ENCODE data around the gene NEURL4. TPM values are rescaled to one million over a fixed set of nuclear protein-coding genes. Genes with fewer than 3 reads are reported as not detected.
"Not testable (repeated sequence)": the region's sequence is repeated elsewhere in the genome, so short reads cannot be mapped to it uniquely, and the experiment has no call there.

The NEURL4 gene
- total RNA-seq, 1 donor from 2014 or later = 25.4 TPM

DNA sequence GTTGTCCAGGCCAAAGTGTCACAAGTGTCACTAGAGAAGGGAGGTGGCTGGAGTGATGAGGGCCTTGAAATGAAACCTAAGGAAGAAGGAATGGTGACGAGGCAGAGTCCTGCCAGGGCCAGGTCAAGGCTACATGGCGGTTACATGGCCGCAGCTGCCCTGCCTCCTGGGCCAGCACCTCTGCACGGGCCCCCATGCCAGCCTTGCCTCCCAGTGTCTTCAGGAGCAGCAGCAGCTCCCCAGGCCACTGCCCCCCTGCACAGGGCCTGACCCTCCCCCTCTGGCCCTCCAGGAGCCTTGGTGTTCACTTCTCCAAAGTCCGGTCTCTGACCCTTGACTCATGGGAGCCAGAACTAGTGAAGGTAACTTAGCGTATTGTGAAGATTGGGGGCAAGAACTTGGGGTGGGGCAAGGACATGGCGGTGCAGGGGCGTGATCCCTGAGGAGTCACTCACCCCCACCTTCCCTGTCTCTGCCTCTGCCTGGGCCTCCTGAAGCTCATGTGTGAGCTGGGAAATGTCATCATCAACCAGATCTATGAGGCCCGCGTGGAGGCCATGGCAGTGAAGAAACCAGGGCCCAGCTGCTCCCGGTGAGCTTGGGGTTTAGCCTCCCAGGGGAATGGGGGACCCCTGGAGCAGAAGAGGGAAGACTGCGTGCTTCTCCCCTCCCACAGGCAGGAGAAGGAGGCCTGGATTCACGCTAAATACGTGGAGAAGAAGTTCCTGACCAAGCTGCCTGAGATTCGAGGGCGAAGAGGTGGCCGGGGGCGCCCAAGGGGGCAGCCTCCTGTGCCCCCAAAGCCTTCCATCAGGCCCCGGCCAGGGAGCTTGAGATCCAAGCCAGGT, 18.7 kb upstream of the NEURL4 start:
- DNase-seq (ENCODE audit: low spot score) = no peak

GRCh38 chr17:7346761-7347614, 17.9 kb upstream of the NEURL4 start:
- no peak for DNase-seq (ENCODE audit: low spot score)

GRCh38 chr17:7343250-7343649, 14.1 kb upstream of the NEURL4 start:
- no peak for DNase-seq (ENCODE audit: low spot score)

DNA sequence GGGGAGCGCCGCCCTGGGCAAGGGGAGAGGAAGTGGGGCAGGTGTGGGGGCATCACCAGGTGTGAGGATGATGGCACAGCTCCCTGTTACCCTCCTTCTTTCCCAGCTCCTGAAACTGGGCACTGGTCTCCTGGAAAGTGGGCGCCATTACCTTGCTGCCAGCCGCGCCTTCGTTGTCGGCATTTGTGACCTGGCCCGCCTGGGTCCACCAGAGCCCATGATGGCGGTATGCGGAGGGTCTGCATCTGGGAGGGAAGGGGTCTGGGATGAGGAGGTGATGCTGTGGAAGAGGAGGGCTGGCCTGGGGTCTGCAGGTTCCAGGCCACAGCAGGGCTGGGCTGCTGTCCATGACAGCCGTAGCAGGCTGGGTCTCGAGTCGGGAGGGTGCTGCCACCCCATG, 12.7 kb upstream of the NEURL4 start:
- no peak for DNase-seq (ENCODE audit: low spot score)

DNA sequence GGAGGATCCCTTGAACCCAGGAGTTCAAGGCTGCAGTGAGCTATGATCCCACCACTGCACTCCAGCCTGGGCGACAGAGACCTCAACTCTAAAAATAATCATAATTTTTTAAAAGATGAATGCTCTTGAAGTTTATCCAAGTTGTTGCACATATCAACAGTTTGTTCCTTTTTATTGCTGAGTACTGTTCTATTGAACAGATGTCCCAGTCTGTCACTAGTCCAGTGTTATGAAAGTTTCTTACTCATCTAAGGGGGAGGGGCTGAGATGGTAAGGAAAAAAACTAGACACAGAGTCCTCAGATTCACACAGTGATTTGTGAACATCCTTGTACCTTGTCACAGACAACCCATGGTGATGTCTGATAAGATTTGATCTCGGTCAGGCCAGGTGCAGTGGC, 11.0 kb upstream of the NEURL4 start:
- DNase-seq (ENCODE audit: low spot score) = no peak

DNA sequence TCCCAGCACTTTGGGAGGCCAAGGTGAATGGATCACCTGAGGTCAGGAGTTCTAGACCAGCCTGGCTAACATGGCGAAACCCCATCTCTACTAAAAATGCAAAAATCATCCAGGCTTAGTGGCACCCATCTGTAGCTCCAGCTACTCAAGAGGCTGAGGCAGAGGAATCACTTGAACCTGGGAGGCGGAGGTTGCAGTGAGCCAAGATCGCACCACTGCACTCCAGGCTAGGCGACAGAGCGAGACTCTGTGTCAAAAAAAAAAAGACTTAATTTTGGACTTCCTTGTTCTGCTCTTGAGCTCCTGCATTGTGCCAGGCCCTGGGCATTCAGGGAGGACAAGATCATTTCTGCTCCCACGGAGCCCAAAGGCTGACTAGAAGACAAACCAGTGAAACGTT, 8.5 kb upstream of the NEURL4 start:
- not testable (repeated sequence) for DNase-seq (ENCODE audit: low spot score)

GRCh38 chr17:7336240-7337175, 7.4 kb upstream of the NEURL4 start, which contains the start of gene ACAP1:
Gene ACAP1 (plus strand): TSS chr17:7336529. CDS start chr17:7336735, 206 bp downstream.
- no peak for DNase-seq (ENCODE audit: low spot score)

DNA sequence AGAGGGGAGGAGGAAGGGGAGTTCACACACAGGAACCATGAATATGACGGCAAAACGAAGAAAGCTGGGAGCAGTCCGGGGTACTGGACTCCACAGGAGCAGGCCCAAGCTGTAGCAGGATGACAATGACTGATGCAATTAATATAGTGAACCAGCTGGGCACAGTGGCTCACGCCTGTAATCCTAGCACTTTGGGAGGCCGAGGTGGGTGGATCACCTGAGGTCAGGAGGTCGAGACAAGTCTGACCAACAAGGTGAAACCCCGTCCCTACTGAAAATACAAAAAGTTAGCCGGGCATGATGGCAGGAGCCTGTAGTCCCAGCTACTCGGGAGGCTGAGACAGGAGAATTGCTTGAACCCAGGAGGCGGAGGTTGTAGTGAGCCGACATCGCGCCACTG, 6.6 kb upstream of the NEURL4 start:
- DNase-seq (ENCODE audit: low spot score) = not testable (repeated sequence)

- no peak for DNase-seq (ENCODE audit: low spot score)
These were observed 5.9 kb upstream of the NEURL4 start for GRCh38 chr17:7334938-7335538.

- not testable (repeated sequence) for DNase-seq (ENCODE audit: low spot score)
These were observed 3.5 kb upstream of the NEURL4 start for GRCh38 chr17:7332600-7333069.

- DNase-seq (ENCODE audit: low spot score) = no peak
These were observed 3.0 kb upstream of the NEURL4 start for GRCh38 chr17:7332111-7332510.

DNA sequence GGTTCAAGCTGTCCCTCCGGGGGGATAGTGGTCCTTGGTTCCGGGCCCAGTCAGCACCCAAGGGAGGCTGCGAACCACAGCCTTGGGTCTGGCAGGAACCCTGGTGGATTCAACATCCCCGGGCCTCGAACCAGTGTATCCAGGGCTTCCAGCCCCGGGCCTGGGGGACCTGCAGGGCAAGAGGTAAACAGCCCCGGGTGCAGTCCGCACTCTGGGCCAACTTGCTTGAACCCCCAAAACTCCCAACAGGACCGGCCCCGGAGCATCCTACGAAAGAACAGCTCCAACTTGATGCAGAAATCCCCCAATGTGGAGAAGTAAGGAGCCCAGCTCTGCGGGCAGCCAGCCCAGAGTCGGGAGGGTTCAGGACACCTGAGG, 1.5 kb upstream of the NEURL4 start:
- DNase-seq (ENCODE audit: low spot score) = no peak

DNA sequence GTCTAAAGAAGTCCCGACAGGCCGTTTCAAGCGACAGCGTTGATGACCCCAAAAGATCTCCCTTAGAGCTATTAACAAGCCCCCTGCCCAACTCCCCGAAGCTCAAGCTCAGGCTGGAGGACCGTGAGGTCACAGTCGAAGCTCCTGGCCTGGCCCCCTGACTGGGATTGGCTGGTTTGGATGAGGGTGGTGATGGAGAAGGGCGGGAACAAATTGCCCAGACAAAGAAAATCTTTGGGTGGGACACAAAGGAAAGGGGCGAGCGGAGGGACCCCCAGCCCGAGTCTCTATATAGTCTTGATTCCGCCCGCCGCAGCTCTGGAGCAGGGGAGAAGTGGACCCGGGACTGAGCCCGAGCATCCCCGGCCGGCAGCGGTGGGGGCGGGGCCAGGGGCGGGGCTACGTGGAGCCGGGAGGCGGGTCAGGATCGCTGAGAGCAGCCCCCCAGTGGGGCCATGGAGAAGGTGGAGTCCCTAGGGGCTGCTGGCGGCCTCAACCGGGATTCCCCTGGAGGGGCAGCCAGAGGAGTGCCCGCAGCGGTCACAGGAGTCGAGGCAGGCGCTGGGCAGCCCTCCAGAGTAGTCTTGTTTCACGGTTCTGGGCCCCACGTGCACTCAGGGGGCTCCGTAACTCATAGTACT, 982 bp upstream of the NEURL4 start:
- DNase-seq (ENCODE audit: low spot score) = no peak

DNA sequence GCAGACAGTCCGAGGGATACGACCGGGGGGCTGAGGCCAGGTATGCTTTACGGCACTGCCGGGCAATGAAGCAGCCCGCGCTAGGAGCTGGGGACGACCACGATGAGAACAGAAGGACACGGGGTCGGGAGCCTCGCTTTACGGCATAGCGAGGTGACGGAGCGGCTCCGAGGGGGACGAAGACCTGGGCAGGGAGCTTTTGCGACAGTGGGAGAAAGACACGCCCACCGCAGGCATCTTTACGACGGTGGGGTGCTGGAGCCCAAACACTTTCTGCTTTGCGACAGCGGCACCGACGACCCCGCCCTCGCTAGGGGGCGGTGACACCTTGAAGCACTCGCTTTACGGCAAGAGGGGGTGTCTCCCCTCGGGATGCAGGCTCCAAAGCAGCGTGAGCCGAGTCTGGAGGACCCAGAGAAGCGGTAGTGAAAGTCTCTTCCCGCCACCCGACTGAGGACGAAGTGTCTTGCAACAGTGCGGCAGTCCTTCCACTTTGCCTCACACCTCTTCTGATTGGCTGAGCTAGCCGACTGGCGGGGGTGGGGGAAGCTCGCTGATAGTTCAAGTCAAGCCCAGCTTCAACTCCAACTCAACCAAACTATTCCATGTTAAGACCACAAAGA, 350 bp upstream of the NEURL4 start:
- peak; percentile 98 for DNase-seq (ENCODE audit: low spot score)

DNA sequence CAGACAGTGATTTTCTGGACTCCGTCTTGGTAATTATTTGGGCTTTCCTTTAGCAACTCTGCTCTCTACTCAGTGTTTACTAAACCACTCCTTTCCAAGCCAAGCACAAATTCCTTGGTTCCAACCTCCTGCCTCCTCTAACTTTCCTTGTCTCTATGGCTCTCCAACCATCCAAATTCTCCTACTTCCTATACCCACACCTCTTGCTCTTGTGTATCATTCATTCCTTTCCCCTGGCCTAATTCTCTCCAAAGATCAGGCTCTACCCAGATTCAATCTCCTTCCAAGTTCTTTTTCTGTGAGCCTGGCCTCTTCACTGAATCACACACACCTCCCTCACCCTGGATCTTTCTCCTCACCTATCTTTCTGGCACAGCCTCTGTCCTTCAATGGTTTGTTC, 1.1 kb downstream of the NEURL4 start:
- no peak for DNase-seq (ENCODE audit: low spot score)

- DNase-seq (ENCODE audit: low spot score) = no peak
These were observed 1.6 kb downstream of the NEURL4 start for GRCh38 chr17:7327501-7327900.

DNA sequence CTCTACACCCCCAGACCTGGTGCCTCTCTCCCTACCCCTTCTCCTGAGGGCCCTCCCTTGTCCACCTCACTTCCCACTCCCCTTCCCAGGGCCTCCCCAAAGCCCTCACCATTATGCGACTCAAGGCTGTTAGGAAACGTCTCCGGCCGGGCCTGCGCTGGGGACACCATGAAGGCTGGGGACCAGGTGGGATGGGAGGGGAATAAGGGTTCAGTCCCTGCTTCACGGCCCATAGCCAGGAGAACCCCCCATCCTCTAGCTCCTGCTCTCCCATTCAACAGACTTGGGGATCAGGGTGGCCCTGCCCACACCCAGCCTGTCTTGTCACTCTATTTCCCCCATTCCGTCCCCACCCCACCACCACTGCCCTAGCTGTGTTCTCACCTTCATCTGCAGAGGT, 2.1 kb downstream of the NEURL4 start:
- no peak for DNase-seq (ENCODE audit: low spot score)

GRCh38 chr17:7326186-7326585, 2.9 kb downstream of the NEURL4 start:
- DNase-seq (ENCODE audit: low spot score) = no peak

GRCh38 chr17:7325031-7325528, 4.1 kb downstream of the NEURL4 start:
- DNase-seq (ENCODE audit: low spot score) = no peak

DNA sequence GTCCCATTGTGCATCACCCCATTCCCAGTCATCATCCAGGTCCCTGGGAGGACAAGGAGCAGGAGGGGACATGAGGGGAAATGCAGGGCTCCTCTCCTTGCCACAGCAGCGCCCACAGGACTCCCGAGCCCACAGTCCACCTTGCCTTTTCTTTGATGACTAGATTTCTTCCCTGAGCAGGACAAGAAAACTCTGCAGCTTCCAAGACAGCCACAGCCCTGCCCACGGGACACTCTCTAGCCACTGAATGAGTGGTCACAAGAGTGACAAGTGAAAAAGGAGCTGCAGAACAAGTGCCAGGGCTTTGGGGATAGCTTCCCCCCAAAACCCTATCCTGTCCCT, 4.7 kb downstream of the NEURL4 start:
- no peak for DNase-seq (ENCODE audit: low spot score)

Measured in mesenteric fat pad (tissue), 1 donor.